K562 (cell line): ENCODE measurements around the gene NT5C. TPM values are rescaled to one million over a fixed set of nuclear protein-coding genes. Genes with fewer than 3 reads are reported as not detected.

ENCODE experiments used
- CREB1 ChIP-seq, 2 experiments: sonication (generic) in 1 of 2; formaldehyde crosslinking in 1 of 2; IDR thresholded peaks; 2 replicates each; pipeline versions ENCODE4 v1.6.1 to v1.8.0; 2012 to 2022; ENCODE audit warnings: inconsistent platforms in 1 of 2, mild to moderate bottlenecking in 1 of 2, missing genetic modification reagents in 1 of 2, moderate library complexity in 1 of 2
- GTF2E2 ChIP-seq: fragments of 200-800 bp; sonication (Bioruptor generic); IDR thresholded peaks from 2 replicates; pipeline ENCODE4 v1.6.1; 2016; ENCODE audit warnings: missing genetic modification characterization, missing compliant biosample characterization
- HNRNPH1 ChIP-seq: fragments of 200-400 bp; formaldehyde crosslinking; optimal IDR thresholded peaks from 2 replicates; pipeline ENCODE3; 2017; ENCODE audit warnings: low read depth, mild to moderate bottlenecking, low read length, moderate library complexity
- ILK ChIP-seq: fragments of 450-650 bp; IDR thresholded peaks from 2 replicates; pipeline ENCODE4 v1.6.1; 2016; ENCODE audit warnings: missing genetic modification characterization, low read depth, mild to moderate bottlenecking, missing compliant biosample characterization, moderate library complexity, borderline replicate concordance
- KDM1A ChIP-seq, 2 experiments: fragments of 450-650 bp; IDR thresholded peaks; 2 replicates each; pipeline ENCODE4 v1.6.1; 2016; ENCODE audit warnings: mild to moderate bottlenecking in 2 of 2
- KHSRP ChIP-seq: fragments of 450-650 bp; IDR thresholded peaks from 2 replicates; pipeline ENCODE4 v1.6.1; 2017
- MAFG ChIP-seq: fragments of 450-650 bp; conservative IDR thresholded peaks from 2 replicates; pipeline ENCODE4 v1.6.1; 2016; ENCODE audit warnings: missing genetic modification characterization, missing compliant biosample characterization
- MAX ChIP-seq: sonication (generic); formaldehyde crosslinking; IDR thresholded peaks from 2 replicates; pipeline ENCODE4 v1.9.0; 2022; ENCODE audit warnings: mild to moderate bottlenecking, missing genetic modification reagents
- PKNOX1 ChIP-seq: fragments of 450-650 bp; IDR thresholded peaks from 2 replicates; pipeline ENCODE4 v1.6.1; 2016
- RBM25 ChIP-seq: fragments of 200-400 bp; formaldehyde crosslinking; IDR thresholded peaks from 2 replicates; pipeline ENCODE4 v1.6.1; 2018; ENCODE audit warnings: low read length, low read depth, moderate library complexity; ENCODE audit not compliant: severe bottlenecking
- RERE ChIP-seq: sonication (generic); formaldehyde crosslinking; IDR thresholded peaks from 2 replicates; pipeline ENCODE4 v1.8.0; 2023; ENCODE audit warnings: missing genetic modification reagents, mild to moderate bottlenecking, borderline replicate concordance
- SMARCB1 ChIP-seq: IDR thresholded peaks from 2 replicates; pipeline ENCODE4 v1.6.1; 2011; ENCODE audit warnings: improper control_type of control experiment, low read depth; ENCODE audit not compliant: insufficient read length
- SMARCE1 ChIP-seq: fragments of 450-650 bp; IDR thresholded peaks from 2 replicates; pipeline ENCODE4 v1.7.1; 2016; ENCODE audit warnings: mild to moderate bottlenecking
- SP1 ChIP-seq: sonication (generic); formaldehyde crosslinking; IDR thresholded peaks from 2 replicates; pipeline ENCODE4 v1.8.1; 2022; ENCODE audit warnings: mild to moderate bottlenecking, missing genetic modification reagents
- TBP ChIP-seq: optimal IDR thresholded peaks from 2 replicates; pipeline ENCODE3; 2011; ENCODE audit warnings: low read depth, low read length, improper control_type of control experiment
- ZBTB26 ChIP-seq: fragments of 450-650 bp; formaldehyde crosslinking; IDR thresholded peaks from 2 replicates; pipeline ENCODE4 v1.4.0; 2022; ENCODE audit warnings: missing genetic modification characterization
- ZC3H8 ChIP-seq: fragments of 450-650 bp; IDR thresholded peaks from 2 replicates; pipeline ENCODE4 v1.6.1; 2017
- ZFP30 ChIP-seq: fragments of 250-450 bp; sonication (Bioruptor Pico); IDR thresholded peaks from 2 replicates; pipeline ENCODE4 v1.8.0; 2022; ENCODE audit warnings: moderate library complexity, mild to moderate bottlenecking, inconsistent platforms, borderline replicate concordance
- ZNF583 ChIP-seq: fragments of 250-450 bp; sonication (Bioruptor Pico); IDR thresholded peaks from 2 replicates; pipeline ENCODE4 v1.4.0; 2020
- ZNF586 ChIP-seq: fragments of 450-650 bp; formaldehyde crosslinking; conservative IDR thresholded peaks from 2 replicates; pipeline ENCODE4 v1.4.0; 2020; ENCODE audit warnings: mild to moderate bottlenecking, moderate library complexity
- ZNF766 ChIP-seq: fragments of 200-800 bp; sonication (Bioruptor generic); conservative IDR thresholded peaks from 2 replicates; pipeline ENCODE4 v1.6.1; 2016; ENCODE audit warnings: missing genetic modification characterization, missing compliant biosample characterization
- polyA plus RNA-seq, 8 experiments: library from polyadenylated mRNA; depleted of rRNA in 4 of 8; stranded (reverse) in 5 of 8; unstranded in 3 of 8; fragments of >200 nt; fragmentation: Nextera tagmentation in 2 of 8; fragmentation: Illumina TruSeq in 1 of 8; extraction: Ambion mirVana in 2 of 8; extraction: Trizol in 1 of 8; gene quantifications; 2 replicates each; pipeline versions ENCODE4 v1.2.1 to v1.2.3, GENCODE V29; 2011 to 2014; ENCODE audit warnings: inconsistent platforms in 1 of 8, missing spikeins in 1 of 8
- total RNA-seq, 7 experiments: library from RNA; depleted of rRNA in 6 of 7; stranded (reverse); fragments of >200 nt in 6 of 7; fragmentation: Illumina TruSeq in 2 of 7; extraction: Trizol in 2 of 7; gene quantifications; 2 replicates each; pipeline versions ENCODE4 v1.2.1 to v1.2.3, GENCODE V29; 2011 to 2021; ENCODE audit warnings: low replicate concordance in 1 of 7

The NT5C gene
- total and polyA plus RNA-seq, 9 of the 15 experiments (the other 6 are each of a cell fraction or from before 2014, with no cell fraction given): 2.9 to 205 (median 45.0) TPM

- TF ChIP-seq RERE (no peak), MAX (CRISPR knock-in tag) (peak; percentile 86), RBM25 (no peak), CREB1 (IDR thresholded peaks at IDR 0.05) (no peak), CREB1 (CRISPR knock-in tag; IDR thresholded peaks at IDR 0.05) (no peak), KHSRP (no peak), ZNF586 (CRISPR knock-in tag) (no peak), MAFG (tag) (no peak), ILK (tag) (no peak), ZC3H8 (no peak), KDM1A (IDR thresholded peaks at IDR 0.05) (peak in 1 of 2 experiments; percentile 43; a peak in 2 of 4 replicates), SMARCB1 (no peak), HNRNPH1 (no peak), SP1 (no peak), SMARCE1 (peak; percentile 59; the same call in 1 of the 2 replicates), ZNF766 (0 out of 2 replicates have a peak, but pooled peaks have one; percentile 13), ZNF583 (CRISPR knock-in tag) (no peak), ZFP30 (no peak), PKNOX1 (peak; percentile 94), GTF2E2 (tag) (no peak), TBP (no peak), ZBTB26 (CRISPR knock-in tag) (no peak)
These were observed 29.1 kb downstream of the NT5C start (continued) for GRCh38 chr17:75102385-75102821.
